ENCODE data around the gene CNBP. TPM values are rescaled to one million over a fixed set of nuclear protein-coding genes. Genes with fewer than 3 reads are reported as not detected.
"Not testable (repeated sequence)": the region's sequence is repeated elsewhere in the genome, so short reads cannot be mapped to it uniquely, and the experiment has no call there.

The CNBP gene
- total RNA-seq, 2 donors from 2014 or later, result 440 to 569 TPM

GRCh38 chr3:129160891-129161859, 22.5 kb downstream of the CNBP start, which contains the start of gene ISY1:
Gene ISY1 (minus strand): TSS chr3:129161063. CDS start chr3:129160975, 88 bp downstream.
- DNase-seq (ENCODE audit: low spot score), result peak; percentile 92
- Histone ChIP-seq H3K27ac (peak within 1 kb of the TSS; percentile 92 to 95), H3K36me3 (peaks cover 34% of the 10 kb centered on the region), H3K4me1 (peaks cover 0 to 24% of the 10 kb centered on the region in 2 donors), H3K9me3 (no peaks in the 10 kb centered on the region), H3K27me3 (no peaks in the 10 kb centered on the region), H3K4me3 (peak within 1 kb of the TSS; percentile 82 to 84)
- TF ChIP-seq CTCF (IDR thresholded peaks at IDR 0.05), result peak; percentile 51 to 80

- Histone ChIP-seq H3K9me3 (no peaks in the 10 kb centered on the region), H3K27me3 (no peaks in the 10 kb centered on the region), H3K27ac (no peak overlapping the region), H3K4me3 (no peak overlapping the region), H3K4me1 (no peaks in the 10 kb centered on the region), H3K36me3 (peaks cover 29% of the 10 kb centered on the region)
- DNase-seq (ENCODE audit: low spot score), result no peak
- no peak for TF ChIP-seq CTCF (IDR thresholded peaks at IDR 0.05)
Observed at GRCh38 chr3:129144786-129145185, 38.9 kb downstream of the CNBP start.

GRCh38 chr3:129141011-129141410, 42.7 kb downstream of the CNBP start:
- not testable (repeated sequence) for H3K27me3 ChIP-seq; DNase-seq (ENCODE audit: low spot score); H3K4me3 ChIP-seq; H3K9me3 ChIP-seq; H3K27ac ChIP-seq; H3K4me1 ChIP-seq
- peaks cover 58% of the 10 kb centered on the region for H3K36me3 ChIP-seq

GRCh38 chr3:129139911-129140310, 43.8 kb downstream of the CNBP start:
- no peak overlapping the region for H3K4me3 ChIP-seq
- peaks cover 52% of the 10 kb centered on the region for H3K36me3 ChIP-seq
- no peak for DNase-seq (ENCODE audit: low spot score)
- TF ChIP-seq CTCF (IDR thresholded peaks at IDR 0.05), result no peak
- H3K27me3 ChIP-seq, result no peaks in the 10 kb centered on the region
- no peaks in the 10 kb centered on the region for H3K9me3 ChIP-seq
- H3K4me1 ChIP-seq, result no peaks in the 10 kb centered on the region
- no peak overlapping the region for H3K27ac ChIP-seq

- not testable (repeated sequence) for H3K4me1 ChIP-seq; H3K27ac ChIP-seq; H3K4me3 ChIP-seq; H3K27me3 ChIP-seq; DNase-seq (ENCODE audit: low spot score); H3K9me3 ChIP-seq
- peaks cover 73% of the 10 kb centered on the region for H3K36me3 ChIP-seq
Observed at GRCh38 chr3:129136275-129136674, 47.4 kb downstream of the CNBP start.

GRCh38 chr3:129132097-129132866, 51.4 kb downstream of the CNBP start:
- peaks cover 77% of the 10 kb centered on the region for H3K36me3 ChIP-seq
- peaks cover 0 to 13% of the 10 kb centered on the region in 2 donors for H3K4me1 ChIP-seq
- no peaks in the 10 kb centered on the region for H3K27me3 ChIP-seq
- peak overlapping the region; percentile 33 for H3K27ac ChIP-seq
- no peak for DNase-seq (ENCODE audit: low spot score)
- no peaks in the 10 kb centered on the region for H3K9me3 ChIP-seq
- no peak for TF ChIP-seq CTCF (IDR thresholded peaks at IDR 0.05)
- no peak overlapping the region for H3K4me3 ChIP-seq
